HG02623 (cell line): ENCODE results near the gene ZNF550.
"Not testable (repeated sequence)": the region's sequence is repeated elsewhere in the genome, so short reads cannot be mapped to it uniquely, and the experiment has no call there.

Experiments
- ATAC-seq: cut with Tn5 transposase; IDR thresholded peaks from one replicate; pipeline ENCODE4 v1.9.1; 2021; ENCODE audit warnings: moderate library complexity; ENCODE audit not compliant: unreplicated experiment

ZNF550 gene

GRCh38 chr19:57537953-57538547 is 21.6 kb downstream of the ZNF550 start:
- ATAC-seq = no peak

DNA sequence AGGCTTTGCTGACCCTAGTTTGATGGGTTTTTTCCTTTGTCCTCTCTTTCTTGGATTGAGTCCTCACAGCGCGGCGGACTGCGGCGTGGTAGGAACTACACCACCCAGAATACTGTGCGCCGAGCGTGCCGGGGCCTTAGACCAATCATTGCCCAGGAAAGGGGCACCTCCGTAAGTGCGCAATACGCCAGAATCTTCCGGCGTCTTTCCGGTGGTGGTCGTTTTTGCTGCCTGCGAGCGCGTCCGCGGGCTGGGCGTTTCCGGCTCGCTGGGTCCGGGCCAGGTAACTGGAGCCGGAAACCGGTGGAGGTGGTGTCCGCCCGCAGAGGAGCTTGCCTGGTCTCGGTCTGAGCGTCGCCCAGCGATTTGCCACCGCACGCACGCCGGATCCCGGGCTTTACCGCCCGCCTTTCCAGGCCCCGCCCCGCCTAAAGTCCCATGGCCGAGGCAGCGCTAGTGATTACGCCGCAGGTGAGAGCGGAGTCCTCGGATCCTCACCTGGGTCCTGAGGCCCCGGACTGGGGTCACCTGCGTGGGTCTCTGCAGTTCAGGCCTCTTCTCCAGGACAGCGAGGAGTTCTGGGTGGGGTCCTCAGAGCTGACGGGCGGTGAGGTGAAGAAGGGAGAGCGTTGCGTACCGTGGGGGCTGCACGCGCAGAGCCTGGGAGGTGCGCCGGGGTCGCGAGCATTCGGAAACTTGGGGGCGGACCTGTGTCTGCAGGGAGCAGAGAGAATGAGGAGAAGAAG is 32.4 kb downstream of the ZNF550 start, which contains the start of gene ZNF549:
ZNF549 (plus strand) TSS at position 221 of the 746 bp plus-strand sequence; CDS start at position 439, 218 bp downstream.
- peak; percentile 98 for ATAC-seq

DNA sequence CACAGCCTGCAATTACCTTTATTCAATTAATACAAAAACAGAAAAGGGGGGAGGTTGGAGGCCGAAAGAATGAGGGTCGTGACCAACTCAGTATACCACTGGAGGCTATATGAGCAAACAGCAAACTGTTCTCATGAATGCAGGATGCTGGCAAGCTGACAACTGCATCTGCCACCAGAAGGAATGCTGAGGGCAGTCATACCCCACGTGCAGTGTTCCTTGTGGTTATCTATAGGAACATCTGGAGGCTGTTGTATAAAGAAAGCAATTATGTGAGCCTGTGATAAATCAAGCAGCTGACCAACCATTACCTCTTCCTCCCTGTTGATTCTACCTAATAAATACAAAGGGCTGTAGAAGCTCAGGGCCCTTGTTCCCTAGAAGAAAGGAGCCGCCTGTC is 41.6 kb downstream of the ZNF550 start:
- not testable (repeated sequence) for ATAC-seq

DNA sequence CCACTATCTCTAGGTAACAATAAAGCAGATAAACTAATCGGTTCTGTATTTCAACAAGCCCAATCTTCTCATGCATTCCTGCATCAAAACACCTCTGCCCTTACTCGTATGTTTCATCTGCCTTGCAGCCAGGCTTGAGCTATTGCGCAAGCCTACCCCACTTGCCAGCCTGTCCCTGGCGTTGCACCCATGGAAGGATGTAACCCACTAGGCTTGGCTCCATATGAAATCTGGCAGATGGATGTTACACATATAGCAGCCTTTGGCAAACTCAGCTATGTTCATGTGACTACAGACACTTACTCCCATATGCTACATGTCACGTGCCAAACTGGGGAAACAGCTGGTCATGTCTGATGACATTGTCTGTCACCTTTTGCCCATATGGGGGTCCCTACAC is 44.4 kb downstream of the ZNF550 start:
- no peak for ATAC-seq

DNA sequence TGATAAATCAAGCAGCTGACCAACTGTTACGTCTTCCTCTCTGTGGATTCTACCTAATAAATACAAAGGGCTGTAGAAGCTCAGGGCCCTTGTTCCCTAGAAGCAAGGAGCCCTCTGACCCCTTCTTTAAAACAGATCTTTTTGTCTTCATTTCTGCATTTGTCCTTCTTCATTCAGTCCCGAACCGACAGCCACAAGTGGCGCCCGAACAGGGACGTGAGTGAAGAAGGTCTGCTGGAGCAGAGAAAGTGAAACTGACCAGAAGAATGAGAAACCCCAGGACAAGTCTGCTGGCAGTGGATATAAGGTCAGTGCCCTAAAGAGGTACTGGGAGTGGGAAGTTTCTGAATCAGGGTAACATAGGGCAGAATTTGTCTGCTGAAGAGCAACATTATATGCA is 46.8 kb downstream of the ZNF550 start:
- no peak for ATAC-seq

GRCh38 chr19:57511484-57511883 is 48.2 kb downstream of the ZNF550 start:
- ATAC-seq = no peak

DNA sequence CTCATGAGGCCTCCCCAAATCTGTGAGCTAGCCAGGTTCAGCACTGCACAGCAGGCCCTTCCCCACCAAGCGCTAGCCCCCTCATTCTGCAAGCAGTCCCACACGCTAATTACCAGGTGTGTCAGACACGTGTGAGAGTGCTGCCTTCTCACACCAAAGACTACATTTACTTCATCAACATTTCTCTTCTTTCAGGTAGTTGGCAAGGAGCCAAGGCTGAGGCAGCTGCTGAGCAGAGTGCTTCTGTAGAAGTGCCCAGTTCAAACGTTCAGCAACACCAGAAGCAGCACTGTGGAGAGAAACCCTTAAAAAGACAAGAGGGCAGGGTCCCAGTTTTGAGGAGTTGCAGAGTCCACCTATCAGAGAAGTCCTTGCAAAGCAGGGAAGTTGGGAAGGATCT is 53.5 kb downstream of the ZNF550 start:
- ATAC-seq = no peak

DNA sequence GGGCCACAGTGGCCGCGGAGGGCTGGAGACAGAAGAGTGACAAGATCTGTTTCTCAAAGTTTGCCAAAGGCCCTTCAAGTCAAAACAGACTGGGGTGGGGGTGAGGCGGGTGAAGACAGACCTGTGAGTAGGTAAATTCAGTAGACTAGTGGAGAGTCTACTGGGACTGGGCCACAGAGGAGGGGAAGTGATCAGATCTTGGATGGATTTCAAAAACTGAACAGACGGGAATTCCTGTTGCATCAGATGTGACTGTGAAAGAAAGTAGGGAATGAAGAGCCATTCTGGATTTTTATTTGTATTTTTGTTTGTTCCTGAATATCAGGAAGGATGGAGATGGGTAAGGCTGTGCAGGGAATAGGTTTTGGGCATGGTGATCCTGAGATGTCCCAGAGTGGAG is 59.3 kb downstream of the ZNF550 start:
- ATAC-seq = not testable (repeated sequence)

- peak; percentile 92 for ATAC-seq
Observed at GRCh38 chr19:57499680-57500395, 59.8 kb downstream of the ZNF550 start, which contains the start of gene ZNF773. Gene ZNF773, plus strand, starts transcription at chr19:57499938. Its CDS starts 143 bp downstream, at chr19:57500081.

DNA sequence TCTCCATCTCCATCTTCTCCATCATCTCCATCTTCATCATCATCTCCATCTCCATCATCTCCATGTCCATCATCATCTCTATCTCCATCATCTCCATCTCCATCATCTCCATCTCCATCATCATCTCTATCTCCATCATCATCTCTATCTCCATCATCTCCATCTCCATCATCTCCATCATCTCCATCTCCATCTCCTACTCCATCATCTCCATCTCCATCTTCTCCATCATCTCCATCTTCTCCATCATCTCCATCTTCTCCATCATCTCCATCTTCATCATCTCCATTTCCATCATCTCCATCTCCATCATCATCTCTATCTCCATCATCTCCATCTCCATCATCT is 60.4 kb downstream of the ZNF550 start:
- not testable (repeated sequence) for ATAC-seq

DNA sequence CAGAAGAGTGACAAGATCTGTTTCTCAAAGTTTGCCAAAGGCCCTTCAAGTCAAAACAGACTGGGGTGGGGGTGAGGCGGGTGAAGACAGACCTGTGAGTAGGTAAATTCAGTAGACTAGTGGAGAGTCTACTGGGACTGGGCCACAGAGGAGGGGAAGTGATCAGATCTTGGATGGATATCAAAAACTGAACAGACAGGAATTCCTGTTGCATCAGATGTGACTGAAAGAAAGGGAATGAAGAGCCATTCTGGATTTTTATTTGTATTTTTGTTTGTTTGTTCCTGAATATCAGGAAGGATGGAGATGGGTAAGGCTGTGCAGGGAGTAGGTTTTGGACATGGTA is 71.4 kb downstream of the ZNF550 start:
- not testable (repeated sequence) for ATAC-seq

DNA sequence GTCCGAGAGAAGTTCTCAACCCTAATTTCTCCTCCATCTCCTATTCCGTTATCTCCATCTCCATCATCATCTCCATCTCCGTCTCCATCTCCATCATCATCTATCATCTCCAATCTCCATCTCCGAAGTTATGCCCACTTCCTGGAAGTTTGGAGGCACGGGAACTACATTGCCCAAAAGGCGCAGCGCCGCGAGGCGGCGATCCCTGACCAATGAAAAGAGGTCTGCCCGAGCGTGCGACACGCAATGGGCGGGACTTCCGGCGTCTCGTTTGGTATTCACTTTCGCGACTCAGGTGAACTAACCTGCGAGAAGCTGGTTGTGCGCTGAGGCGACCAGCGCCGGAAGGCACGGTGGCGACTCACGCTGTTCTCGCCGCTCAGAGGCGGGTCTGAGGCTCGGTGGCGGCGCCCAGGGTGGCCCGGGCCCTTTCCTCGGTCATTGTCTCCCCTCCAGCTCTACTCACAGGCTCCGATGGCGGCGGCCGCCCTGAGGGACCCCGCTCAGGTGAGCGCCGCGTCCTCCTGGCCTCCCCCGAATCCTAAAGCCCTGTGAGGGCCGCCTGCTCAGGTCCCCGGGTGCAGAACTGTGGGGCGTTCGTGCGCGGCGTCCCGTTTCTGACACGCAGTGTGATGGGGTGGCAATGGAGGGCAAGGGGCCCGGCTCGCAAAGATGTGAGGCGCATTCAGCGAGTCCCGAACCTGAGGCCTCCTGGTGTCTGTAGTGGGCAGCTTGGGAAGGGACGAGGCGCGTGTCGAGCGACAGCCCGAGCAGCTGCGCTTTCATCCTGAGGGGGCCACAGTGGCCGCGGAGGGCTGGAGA is 72.0 kb downstream of the ZNF550 start, which contains the start of gene ZNF419:
ZNF419 (plus strand) TSS at position 274 of the 822 bp plus-strand sequence; CDS start at position 475, 201 bp downstream.
- peak; percentile 94 for ATAC-seq
